Activated CD8-positive, alpha-beta T cell treated with anti-CD3 and anti-CD28 coated beads, Interleukin-2, amount 10 ng/mL, durations not matched to agents 7 days and 5 days (primary cell): Measurements from ENCODE around the gene ECM1. TPM values are rescaled to one million over a fixed set of nuclear protein-coding genes. Genes with fewer than 3 reads are reported as not detected.
A peak's percentile ranks its signal among the peaks of the same experiment; 100 is the strongest.

Experiments used
- ATAC-seq: fragments of 150-1000 bp; cut with Tn5 transposase; one replicate; pipeline ENCODE4 v1.10.0; 2021; ENCODE audit warnings: moderate library complexity
- CTCF ChIA-PET: fragments of 350-600 bp; sonication (Branson Sonifier 250); formaldehyde crosslinking; loops from one replicate; lab custom pipeline; 2021; ENCODE audit warnings: antibody characterized with exemption; lab: Charles Lee
- POLR2A ChIA-PET: fragments of 350-600 bp; sonication (Branson Sonifier 250); formaldehyde crosslinking; loops from one replicate; lab custom pipeline; 2021; ENCODE audit warnings: antibody characterized with exemption; lab: Charles Lee
- DNase-seq: peaks from one replicate; pipeline ENCODE4 v3.0.0-alpha.2; 2020
- H3K27ac Mint-ChIP-seq: one replicate; pipeline ENCODE4 v1.8.0; 2021; ENCODE audit warnings: mild to moderate bottlenecking, mixed read lengths
- H3K27me3 Mint-ChIP-seq: one replicate; pipeline ENCODE4 v1.8.0; 2021; ENCODE audit warnings: low read depth, mixed read lengths
- H3K36me3 Mint-ChIP-seq: one replicate; pipeline ENCODE4 v1.8.0; 2021; ENCODE audit warnings: low read depth, mixed read lengths
- H3K4me1 Mint-ChIP-seq: one replicate; pipeline ENCODE4 v1.8.0; 2021; ENCODE audit warnings: low read depth, mixed read lengths
- H3K4me3 Mint-ChIP-seq: one replicate; pipeline ENCODE4 v1.8.0; 2021; ENCODE audit warnings: mild to moderate bottlenecking, mixed read lengths
- H3K9me3 Mint-ChIP-seq: one replicate; pipeline ENCODE4 v1.8.0; 2022; ENCODE audit warnings: mixed read lengths; ENCODE audit not compliant: insufficient read depth
- total RNA-seq, 2 experiments: library from RNA; stranded (reverse); gene quantifications; one replicate each; pipeline ENCODE4 v1.2.3, GENCODE V29; 2021

Gene ECM1
- total RNA-seq, 2 experiments from 2014 or later, result 0.71 to 0.78 TPM

DNA sequence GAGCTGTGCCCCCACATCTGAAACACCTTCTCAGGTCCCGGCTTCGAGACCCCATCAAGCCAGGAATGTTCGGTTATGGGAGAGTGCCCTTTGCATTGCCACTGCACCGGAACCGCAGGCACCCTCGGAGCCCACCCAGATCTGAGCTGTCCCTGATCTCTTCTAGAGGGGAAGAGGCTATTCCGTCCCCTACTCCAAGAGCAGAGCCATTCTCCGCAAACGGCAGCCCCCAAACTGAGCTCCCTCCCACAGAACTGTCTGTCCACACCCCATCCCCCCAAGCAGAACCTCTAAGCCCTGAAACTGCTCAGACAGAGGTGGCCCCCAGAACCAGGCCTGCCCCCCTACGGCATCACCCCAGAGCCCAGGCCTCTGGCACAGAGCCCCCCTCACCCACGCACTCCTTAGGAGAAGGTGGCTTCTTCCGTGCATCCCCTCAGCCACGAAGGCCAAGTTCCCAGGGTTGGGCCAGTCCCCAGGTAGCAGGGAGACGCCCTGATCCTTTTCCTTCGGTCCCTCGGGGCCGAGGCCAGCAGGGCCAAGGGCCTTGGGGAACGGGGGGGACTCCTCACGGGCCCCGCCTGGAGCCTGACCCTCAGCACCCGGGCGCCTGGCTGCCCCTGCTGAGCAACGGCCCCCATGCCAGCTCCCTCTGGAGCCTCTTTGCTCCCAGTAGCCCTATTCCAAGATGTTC, 45.6 kb downstream of the ECM1 start:
- H3K4me3 Mint-ChIP-seq, result no peak overlapping the region
- no peak overlapping the region for H3K27ac Mint-ChIP-seq
- H3K27me3 Mint-ChIP-seq, result peaks cover 14% of the 10 kb centered on the region
- no peak for DNase-seq
- no peaks in the 10 kb centered on the region for H3K9me3 Mint-ChIP-seq
- ATAC-seq, result no peak
- POLR2A ChIA-PET, result interaction anchor here (0.8 to 1.4 kb wide), 3 partner anchors 8 to 26 kb away, joined by 3 to 4 read pairs (median 4); partner anchors contain the start of gene MCL1
- H3K36me3 Mint-ChIP-seq, result no peaks in the 10 kb centered on the region
- CTCF ChIA-PET, result no interaction called here
- H3K4me1 Mint-ChIP-seq, result peaks cover 34% of the 10 kb centered on the region

DNA sequence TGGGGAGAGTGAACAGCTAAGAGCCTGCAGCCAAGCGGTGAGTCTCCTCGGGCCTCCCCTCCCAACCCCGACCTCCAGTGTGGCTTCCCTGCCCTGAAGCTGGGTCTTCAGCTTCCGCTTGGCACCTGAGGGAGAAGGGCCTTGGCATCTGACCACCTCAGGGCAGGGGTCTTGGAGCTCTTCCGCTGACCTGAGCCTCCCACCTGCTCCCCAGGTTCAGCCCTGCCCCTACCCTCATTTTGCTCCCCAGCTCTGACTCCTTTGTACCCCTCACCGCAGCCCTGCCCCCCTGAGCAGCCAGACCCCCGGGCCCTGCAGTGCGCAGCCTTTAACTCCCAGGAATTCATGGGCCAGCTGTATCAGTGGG, 46.2 kb downstream of the ECM1 start:
- Mint-ChIP-seq H3K9me3 (no peaks in the 10 kb centered on the region), H3K4me1 (peaks cover 33% of the 10 kb centered on the region), H3K27me3 (peaks cover 14% of the 10 kb centered on the region), H3K36me3 (no peaks in the 10 kb centered on the region), H3K4me3 (no peak overlapping the region), H3K27ac (no peak overlapping the region)
- DNase-seq (no peak), ATAC-seq (no peak)
- POLR2A ChIA-PET, result interaction anchor here (1.4 kb wide), 1 partner anchor 26 kb away, joined by 4 read pairs; the partner anchor contains the start of gene MCL1
- CTCF ChIA-PET, result no interaction called here

DNA sequence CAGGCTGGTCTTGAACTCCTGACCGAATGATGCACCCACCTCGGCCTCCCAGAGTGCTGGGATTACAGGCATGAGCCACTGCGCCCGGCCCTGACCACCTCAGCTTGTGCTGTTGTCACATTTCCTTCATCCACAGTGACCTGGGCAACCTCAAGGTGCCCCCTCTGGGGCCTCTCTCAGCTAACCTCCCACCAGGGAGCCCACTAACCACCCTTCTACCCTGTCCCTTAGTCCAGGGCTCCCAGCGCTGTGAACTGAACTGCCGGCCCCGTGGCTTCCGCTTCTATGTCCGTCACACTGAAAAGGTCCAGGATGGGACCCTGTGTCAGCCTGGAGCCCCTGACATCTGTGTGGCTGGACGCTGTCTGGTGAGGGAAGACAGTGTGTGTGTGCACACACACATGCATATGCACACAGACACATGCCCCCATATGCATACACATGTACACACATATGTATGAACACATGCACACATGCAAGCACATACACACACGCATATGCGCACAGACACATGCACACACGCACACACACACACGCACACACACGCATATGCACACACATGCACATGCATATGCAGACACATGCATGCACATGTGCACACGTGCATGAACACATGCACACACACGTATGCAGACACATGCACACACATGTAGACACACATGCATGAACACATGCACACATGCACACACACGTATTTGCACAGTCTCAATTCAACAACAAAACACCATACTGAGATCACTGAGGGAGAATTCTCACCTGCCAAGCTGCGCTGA, 47.5 kb downstream of the ECM1 start:
- DNase-seq, result no peak
- ChIA-PET POLR2A (no interaction called here), CTCF (interaction anchor here (0.7 kb wide), 1 partner anchor 74 kb away, joined by 3 read pairs; the partner anchor contains the start of gene ENSA)
- Mint-ChIP-seq H3K27ac (no peak overlapping the region), H3K36me3 (no peaks in the 10 kb centered on the region), H3K4me3 (no peak overlapping the region), H3K4me1 (peaks cover 34% of the 10 kb centered on the region), H3K27me3 (peaks cover 8% of the 10 kb centered on the region), H3K9me3 (no peaks in the 10 kb centered on the region)
- ATAC-seq, result no peak

DNA sequence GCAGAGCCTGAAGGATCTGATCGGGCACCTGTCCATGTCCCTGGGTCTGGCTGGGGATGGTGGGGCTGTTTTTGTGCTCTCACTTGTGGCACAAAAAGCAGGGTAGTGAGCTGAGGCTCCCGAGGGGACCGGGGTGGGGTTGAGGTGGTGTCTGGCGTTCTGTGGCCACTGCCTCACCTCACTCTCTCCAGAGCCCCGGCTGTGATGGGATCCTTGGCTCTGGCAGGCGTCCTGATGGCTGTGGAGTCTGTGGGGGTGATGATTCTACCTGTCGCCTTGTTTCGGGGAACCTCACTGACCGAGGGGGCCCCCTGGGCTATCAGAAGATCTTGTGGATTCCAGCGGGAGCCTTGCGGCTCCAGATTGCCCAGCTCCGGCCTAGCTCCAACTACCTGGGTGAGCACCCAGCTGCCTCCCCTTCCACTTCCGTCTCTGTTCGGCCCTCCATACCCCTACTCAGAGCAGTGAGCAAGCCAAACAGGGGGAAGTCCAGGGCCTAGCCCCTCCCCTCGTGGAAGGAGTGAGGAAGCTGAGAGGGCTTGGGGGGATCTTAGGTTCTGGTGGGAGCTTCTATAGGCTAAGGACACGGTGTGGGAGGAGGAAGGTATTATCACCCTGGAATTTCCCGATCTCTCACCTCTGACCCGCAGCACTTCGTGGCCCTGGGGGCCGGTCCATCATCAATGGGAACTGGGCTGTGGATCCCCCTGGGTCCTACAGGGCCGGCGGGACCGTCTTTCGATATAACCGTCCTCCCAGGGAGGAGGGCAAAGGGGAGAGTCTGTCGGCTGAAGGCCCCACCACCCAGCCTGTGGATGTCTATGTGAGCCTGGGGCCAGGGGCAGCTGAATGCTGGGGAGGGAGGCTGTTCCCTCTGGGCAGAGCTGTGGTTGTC, 48.3 kb downstream of the ECM1 start:
- POLR2A ChIA-PET, result interaction anchor here (16.0 kb wide), 1 partner anchor 20 kb away, joined by 1108 read pairs; the partner anchor contains the start of gene MCL1
- DNase-seq (no peak), ATAC-seq (no peak)
- H3K27ac Mint-ChIP-seq, result no peak overlapping the region
- no peaks in the 10 kb centered on the region for H3K36me3 Mint-ChIP-seq
- no peak overlapping the region for H3K4me3 Mint-ChIP-seq
- H3K4me1 Mint-ChIP-seq, result peaks cover 34% of the 10 kb centered on the region
- CTCF ChIA-PET, result interaction anchor here (0.7 to 0.9 kb wide), 2 partner anchors 24 to 73 kb away, joined by 3 read pairs; partner anchors contain the start of gene ENSA
- H3K27me3 Mint-ChIP-seq, result peaks cover 5% of the 10 kb centered on the region
- H3K9me3 Mint-ChIP-seq, result no peaks in the 10 kb centered on the region

DNA sequence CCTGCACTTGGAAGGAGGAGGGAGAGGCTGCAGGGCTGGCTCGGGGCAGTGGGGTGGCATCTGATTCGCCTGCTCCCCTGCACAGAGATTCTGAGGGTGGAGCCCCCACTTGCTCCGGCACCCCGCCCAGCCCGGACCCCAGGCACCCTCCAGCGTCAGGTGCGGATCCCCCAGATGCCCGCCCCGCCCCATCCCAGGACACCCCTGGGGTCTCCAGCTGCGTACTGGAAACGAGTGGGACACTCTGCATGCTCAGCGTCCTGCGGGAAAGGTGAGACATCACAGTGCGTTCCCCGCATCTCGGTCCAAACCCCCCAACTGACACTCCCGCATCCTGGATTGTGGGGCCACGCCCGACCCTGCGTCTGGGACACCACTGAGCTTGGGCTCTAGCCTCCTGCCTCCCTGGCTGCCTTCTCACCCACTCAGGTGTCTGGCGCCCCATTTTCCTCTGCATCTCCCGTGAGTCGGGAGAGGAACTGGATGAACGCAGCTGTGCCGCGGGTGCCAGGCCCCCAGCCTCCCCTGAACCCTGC, 49.2 kb downstream of the ECM1 start:
- Mint-ChIP-seq H3K27me3 (peaks cover 3% of the 10 kb centered on the region), H3K36me3 (no peaks in the 10 kb centered on the region), H3K27ac (no peak overlapping the region), H3K9me3 (no peaks in the 10 kb centered on the region), H3K4me1 (peaks cover 32% of the 10 kb centered on the region), H3K4me3 (no peak overlapping the region)
- no peak for ATAC-seq
- POLR2A ChIA-PET, result interaction anchor here (16.0 kb wide), 1 partner anchor 19 kb away, joined by 1108 read pairs; the partner anchor contains the start of gene MCL1
- DNase-seq, result no peak
- CTCF ChIA-PET, result interaction anchor here (0.9 to 9.3 kb wide), 2 partner anchors 25 to 65 kb away, joined by 3 to 386 read pairs; partner anchors contain the start of gene ENSA

DNA sequence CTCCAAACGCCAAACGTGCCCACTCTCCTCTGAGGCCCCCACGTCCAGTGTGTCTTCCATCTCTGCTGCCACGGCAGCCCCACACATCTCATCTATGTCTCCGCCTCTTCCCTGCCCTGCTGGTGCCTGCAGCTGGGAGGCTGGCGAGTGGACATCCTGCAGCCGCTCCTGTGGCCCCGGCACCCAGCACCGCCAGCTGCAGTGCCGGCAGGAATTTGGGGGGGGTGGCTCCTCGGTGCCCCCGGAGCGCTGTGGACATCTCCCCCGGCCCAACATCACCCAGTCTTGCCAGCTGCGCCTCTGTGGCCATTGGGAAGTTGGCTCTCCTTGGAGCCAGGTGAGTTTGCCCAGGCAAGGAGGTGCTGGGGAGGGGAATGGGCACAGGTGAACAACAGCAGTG, 49.9 kb downstream of the ECM1 start:
- Mint-ChIP-seq H3K4me1 (peaks cover 32% of the 10 kb centered on the region), H3K4me3 (no peak overlapping the region), H3K27ac (no peak overlapping the region), H3K9me3 (no peaks in the 10 kb centered on the region), H3K36me3 (no peaks in the 10 kb centered on the region), H3K27me3 (no peaks in the 10 kb centered on the region)
- ChIA-PET POLR2A (interaction anchor here (11.1 to 16.0 kb wide), 2 partner anchors 19 to 58 kb away, joined by 169 to 1108 read pairs; partner anchors contain the start of gene MCL1), CTCF (interaction anchor here (9.3 to 14.3 kb wide), 2 partner anchors 18 to 64 kb away, joined by 386 to 412 read pairs; partner anchors contain the start of genes ENSA and MCL1)
- no peak for DNase-seq
- no peak for ATAC-seq

DNA sequence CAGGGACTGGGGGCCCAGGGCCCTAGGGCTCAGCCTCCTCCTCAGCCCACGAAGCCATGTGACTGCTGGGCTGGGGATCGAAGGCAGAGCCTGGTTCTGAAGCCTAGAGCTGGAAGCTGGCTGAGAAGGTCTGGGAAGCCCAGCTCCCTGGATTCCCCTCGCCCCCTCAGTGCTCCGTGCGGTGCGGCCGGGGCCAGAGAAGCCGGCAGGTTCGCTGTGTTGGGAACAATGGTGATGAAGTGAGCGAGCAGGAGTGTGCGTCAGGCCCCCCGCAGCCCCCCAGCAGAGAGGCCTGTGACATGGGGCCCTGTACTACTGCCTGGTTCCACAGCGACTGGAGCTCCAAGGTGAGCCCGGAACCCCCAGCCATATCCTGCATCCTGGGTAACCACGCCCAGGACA, 50.4 kb downstream of the ECM1 start:
- no peaks in the 10 kb centered on the region for H3K36me3 Mint-ChIP-seq
- H3K27me3 Mint-ChIP-seq, result no peaks in the 10 kb centered on the region
- no peak overlapping the region for H3K27ac Mint-ChIP-seq
- no peak overlapping the region for H3K4me3 Mint-ChIP-seq
- peaks cover 33% of the 10 kb centered on the region for H3K4me1 Mint-ChIP-seq
- H3K9me3 Mint-ChIP-seq, result no peaks in the 10 kb centered on the region
- DNase-seq (no peak), ATAC-seq (no peak)
- ChIA-PET CTCF (interaction anchor here (1.4 to 14.3 kb wide), 6 partner anchors 10 to 73 kb away, joined by 4 to 412 read pairs (median 15); partner anchors contain the start of genes ENSA, FALEC and MCL1), POLR2A (interaction anchor here (11.1 to 16.0 kb wide), 2 partner anchors 18 to 58 kb away, joined by 169 to 1108 read pairs; partner anchors contain the start of gene MCL1)

DNA sequence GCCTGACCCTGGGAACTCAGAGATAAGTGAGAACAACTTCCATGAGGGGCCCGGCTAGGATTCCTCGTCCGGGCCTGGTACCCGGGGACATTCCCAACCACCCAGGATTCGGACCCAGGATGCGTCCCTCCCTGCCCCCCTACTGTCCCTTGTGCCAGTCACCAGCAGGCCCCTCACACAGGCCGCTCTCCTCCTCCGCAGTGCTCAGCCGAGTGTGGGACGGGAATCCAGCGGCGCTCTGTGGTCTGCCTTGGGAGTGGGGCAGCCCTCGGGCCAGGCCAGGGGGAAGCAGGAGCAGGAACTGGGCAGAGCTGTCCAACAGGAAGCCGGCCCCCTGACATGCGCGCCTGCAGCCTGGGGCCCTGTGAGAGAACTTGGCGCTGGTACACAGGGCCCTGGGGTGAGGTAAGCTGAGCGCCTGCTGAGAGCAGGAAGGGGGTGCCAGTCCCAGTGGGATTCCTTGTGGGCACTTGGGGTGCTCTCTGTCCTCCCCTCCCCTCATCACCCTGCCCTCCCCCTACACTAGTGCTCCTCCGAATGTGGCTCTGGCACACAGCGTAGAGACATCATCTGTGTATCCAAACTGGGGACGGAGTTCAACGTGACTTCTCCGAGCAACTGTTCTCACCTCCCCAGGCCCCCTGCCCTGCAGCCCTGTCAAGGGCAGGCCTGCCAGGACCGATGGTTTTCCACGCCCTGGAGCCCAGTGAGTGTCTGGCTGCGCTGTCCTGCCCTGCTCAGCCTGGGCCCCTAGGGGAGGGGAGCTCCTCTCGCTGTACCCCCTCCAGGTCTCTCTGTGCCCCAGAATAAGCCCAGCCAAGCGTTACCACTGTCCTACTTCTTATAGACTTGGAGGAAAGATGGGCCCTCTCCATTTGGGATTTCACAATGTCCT, 51.1 kb downstream of the ECM1 start:
- no peak for DNase-seq
- POLR2A ChIA-PET, result interaction anchor here (1.5 to 16.0 kb wide), 5 partner anchors 7 to 70 kb away, joined by 5 to 1108 read pairs (median 73); partner anchors contain the start of genes ENSA and MCL1
- Mint-ChIP-seq H3K4me1 (peaks cover 40% of the 10 kb centered on the region), H3K9me3 (no peaks in the 10 kb centered on the region), H3K27ac (no peak overlapping the region), H3K4me3 (no peak overlapping the region), H3K36me3 (no peaks in the 10 kb centered on the region), H3K27me3 (no peaks in the 10 kb centered on the region)
- CTCF ChIA-PET, result interaction anchor here (0.6 to 14.3 kb wide), 23 partner anchors 8 to 447 kb away, joined by 3 to 412 read pairs (median 7); partner anchors contain the start of genes APH1A, CTSK, ENSA and FALEC
- no peak for ATAC-seq

DNA sequence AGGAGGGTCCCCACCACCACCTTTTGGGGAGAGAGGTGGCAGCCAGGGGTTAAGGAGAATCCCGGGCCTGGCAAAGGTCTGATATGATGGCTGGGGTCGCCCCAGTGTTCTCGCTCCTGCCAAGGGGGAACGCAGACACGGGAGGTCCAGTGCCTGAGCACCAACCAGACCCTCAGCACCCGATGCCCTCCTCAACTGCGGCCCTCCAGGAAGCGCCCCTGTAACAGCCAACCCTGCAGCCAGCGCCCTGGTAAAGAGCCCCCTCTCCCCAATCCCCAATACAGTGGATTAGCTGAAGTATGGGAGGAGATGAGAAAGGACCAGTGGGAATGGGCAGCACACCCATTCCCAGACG, 51.7 kb downstream of the ECM1 start:
- ATAC-seq (no peak), DNase-seq (no peak)
- Mint-ChIP-seq H3K27ac (peak overlapping the region; percentile 99), H3K27me3 (no peaks in the 10 kb centered on the region), H3K4me1 (peaks cover 46% of the 10 kb centered on the region), H3K9me3 (no peaks in the 10 kb centered on the region), H3K4me3 (no peak overlapping the region), H3K36me3 (no peaks in the 10 kb centered on the region)
- ChIA-PET CTCF (interaction anchor here (0.6 to 14.3 kb wide), 26 partner anchors 8 to 447 kb away, joined by 3 to 412 read pairs (median 7); partner anchors contain the start of genes APH1A, CTSK, ENSA and FALEC), POLR2A (interaction anchor here (1.5 to 16.0 kb wide), 5 partner anchors 7 to 69 kb away, joined by 5 to 1108 read pairs (median 73); partner anchors contain the start of genes ENSA and MCL1)
